ENCODE results near the gene GPR26.

- TF ChIP-seq CTCF (IDR thresholded peaks at IDR 0.05) = no peak
- no peak for TF ChIP-seq EZH2 (IDR thresholded peaks at IDR 0.05; ENCODE audit: borderline replicate concordance, insufficient read depth, low read depth, low read length, poor library complexity, severe bottlenecking)
These were observed 22.8 kb upstream of the GPR26 start for GRCh38 chr10:123643315-123643714.

Measured in B cell (primary cell).